ENCODE data around the gene PACRG.

The PACRG gene

DNA sequence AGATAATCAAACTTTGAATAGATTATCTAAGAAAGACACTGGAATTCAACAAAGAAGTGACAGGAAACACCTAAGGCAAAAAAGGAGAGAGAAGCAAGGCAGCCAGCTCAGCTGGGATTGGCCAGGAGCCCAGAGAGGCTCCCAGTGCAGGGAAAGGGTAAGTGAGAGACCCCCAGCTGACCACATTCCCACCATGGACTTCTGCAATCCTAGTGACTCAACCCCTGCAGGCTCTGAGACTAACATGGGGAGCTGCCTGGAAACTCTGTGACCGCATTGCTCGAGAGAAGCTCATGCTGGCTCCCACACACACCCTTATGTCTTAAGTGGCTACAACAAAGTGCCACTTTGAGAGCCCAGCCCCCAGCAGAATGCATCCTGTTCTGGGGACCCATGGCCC lies 215.1 kb downstream of the PACRG start:
- TF ChIP-seq, protein P1, sequence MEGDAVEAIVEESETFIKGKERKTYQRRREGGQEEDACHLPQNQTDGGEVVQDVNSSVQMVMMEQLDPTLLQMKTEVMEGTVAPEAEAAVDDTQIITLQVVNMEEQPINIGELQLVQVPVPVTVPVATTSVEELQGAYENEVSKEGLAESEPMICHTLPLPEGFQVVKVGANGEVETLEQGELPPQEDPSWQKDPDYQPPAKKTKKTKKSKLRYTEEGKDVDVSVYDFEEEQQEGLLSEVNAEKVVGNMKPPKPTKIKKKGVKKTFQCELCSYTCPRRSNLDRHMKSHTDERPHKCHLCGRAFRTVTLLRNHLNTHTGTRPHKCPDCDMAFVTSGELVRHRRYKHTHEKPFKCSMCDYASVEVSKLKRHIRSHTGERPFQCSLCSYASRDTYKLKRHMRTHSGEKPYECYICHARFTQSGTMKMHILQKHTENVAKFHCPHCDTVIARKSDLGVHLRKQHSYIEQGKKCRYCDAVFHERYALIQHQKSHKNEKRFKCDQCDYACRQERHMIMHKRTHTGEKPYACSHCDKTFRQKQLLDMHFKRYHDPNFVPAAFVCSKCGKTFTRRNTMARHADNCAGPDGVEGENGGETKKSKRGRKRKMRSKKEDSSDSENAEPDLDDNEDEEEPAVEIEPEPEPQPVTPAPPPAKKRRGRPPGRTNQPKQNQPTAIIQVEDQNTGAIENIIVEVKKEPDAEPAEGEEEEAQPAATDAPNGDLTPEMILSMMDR (IDR thresholded peaks at IDR 0.05), result no peak

DNA sequence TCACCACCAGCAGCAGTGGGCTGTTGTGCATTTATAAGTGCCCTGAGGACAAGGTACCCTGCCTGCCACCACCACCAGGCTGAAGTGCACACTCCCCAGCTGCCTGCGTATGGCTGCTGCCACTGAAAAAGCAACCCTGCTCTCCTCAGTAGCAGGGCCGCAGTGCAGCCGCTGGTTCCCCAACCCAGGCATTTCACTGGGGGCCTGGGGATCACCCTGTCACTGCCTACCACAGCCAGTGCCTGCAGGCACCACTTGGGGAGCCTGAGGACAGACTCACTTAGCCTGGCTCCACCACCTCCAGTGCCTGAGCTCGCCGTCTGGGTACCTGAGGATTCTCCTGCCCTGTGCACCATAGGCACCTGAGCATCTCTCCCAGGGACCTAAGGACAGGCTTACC lies 215.6 kb downstream of the PACRG start:
- TF ChIP-seq, protein P1 (IDR thresholded peaks at IDR 0.05), result no peak

DNA sequence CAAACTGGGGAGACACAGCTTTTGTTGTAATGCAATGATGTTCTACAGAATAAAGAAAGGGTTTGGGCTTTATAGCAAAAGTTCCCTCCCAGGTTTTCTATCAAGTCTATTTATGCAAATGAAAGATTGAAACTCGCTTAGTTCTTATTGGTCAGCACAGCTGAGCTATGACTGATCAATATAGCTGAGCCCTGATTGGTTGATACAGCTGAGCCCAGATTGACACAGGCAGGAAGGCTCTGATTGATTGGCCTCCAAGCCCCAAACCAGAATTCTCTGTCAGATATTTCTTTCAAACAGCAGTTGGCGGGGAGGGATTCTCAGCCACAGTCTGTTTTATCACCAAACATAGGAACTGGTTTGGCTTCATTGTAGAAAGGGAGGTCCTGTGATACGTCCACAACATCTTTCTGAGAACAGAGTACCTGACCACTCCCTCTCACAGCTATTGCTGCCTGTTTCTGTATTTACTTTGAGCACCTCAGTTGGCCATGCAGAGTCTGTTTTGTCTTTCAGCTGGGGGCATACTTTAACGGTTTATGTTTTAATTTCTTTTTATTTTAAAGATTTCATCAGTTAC lies 223.5 kb downstream of the PACRG start:
- TF ChIP-seq, protein P1 (IDR thresholded peaks at IDR 0.05), result no peak

DNA sequence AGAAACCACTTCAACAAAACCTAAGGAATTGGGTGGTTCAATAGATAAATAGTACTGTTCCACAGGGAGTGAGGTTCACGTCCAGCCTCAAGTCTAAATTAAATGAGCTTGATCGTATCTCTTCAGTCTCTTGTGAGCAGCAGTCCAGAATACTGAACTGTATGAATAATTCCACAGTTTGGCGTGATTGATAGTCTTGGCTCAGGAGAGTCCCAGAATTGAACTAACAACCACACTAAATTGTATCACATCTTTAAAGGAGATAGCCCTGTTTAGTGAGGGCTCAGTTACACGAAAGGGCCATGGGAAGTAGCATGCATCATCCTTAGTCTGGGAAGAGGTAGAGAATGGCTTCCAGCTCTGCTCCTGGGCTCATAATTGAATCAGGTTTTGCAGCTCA lies 224.6 kb downstream of the PACRG start:
- TF ChIP-seq, protein P1 (IDR thresholded peaks at IDR 0.05), result no peak

DNA sequence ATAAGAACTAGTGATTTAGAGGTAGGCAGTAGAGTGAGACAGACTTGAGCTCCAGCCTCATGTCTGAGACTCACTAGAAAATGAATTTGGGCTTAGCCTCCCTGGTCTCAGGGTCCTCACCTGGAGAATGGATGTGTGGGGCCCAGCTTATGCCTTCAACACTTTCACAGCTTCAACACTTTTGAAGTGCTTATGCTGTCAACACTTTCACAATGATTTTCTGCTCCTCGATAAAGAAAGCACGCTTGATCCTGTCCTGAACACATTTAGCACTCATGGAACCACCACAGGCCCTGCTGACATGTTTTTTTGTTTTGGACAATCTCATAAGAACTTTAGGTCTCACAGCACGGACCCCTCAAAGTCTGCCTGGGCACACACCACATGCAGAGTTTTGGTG lies 229.3 kb downstream of the PACRG start:
- TF ChIP-seq, protein P1 (IDR thresholded peaks at IDR 0.05), result no peak

DNA sequence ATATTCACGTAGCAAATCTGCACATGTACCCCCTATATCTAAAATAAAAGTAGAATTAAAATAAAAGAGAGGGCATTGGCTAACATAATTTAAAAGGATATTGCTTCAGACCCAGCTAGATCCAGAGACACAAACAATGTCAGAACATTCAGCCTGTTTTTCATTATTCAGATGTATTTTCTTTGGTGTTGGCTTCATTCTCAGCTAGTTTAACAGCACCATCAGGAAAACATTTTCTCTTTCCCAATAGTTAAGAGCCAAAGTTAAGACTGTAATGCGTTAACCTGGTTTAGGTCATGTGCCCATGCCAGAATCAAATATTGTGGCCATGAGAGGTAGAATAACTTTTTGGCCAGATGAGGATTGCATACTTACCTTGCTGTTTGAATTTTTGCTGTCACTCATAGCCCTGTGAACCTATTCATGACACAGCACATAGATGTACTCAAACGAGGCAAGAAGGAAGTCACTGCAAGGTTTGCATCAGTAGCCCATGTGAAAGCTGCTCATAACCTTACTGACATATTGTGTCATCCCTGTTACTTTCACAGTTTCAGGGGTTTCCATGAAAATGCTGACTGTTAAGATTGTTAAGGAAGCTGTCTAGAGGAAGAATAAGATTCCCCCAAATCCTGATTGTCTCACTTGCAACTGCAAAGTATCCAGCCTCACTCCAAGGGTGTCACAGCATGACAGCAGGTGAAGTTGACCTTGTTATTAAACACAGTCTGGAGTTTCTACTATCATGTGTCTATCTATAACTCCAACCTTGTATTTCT lies 233.1 kb downstream of the PACRG start:
- TF ChIP-seq, protein P1 (IDR thresholded peaks at IDR 0.05), result no peak

DNA sequence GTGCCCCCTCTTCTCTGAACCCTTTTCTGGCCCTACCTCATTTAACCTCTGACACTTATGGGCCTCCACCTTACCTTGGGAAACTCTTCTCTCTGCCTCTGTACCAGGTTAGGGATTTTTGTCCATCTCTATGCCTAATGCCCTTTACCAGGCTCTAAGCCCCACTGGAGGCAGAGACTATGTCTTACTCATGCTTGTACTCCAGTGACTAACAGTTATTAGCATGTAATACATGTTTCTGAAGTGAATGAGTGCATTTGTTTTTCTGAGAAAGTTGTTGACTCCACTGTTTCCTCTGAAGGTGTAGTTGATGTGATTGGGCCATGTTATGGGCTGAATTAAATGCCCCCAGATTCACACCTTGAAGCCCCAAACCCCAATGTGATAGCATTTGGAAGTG lies 234.3 kb downstream of the PACRG start:
- TF ChIP-seq, protein P1 (IDR thresholded peaks at IDR 0.05), result no peak
